H54 (cell line): ENCODE data around the gene SPRED2.
A peak's percentile ranks its signal among the peaks of the same experiment; 100 is the strongest.

Source experiments
- DNase-seq: peaks from one replicate; pipeline ENCODE4 v3.0.0; 2011; ENCODE audit warnings: low spot score, mixed read lengths; ENCODE audit not compliant: insufficient read length
- FAIRE-seq: peaks from 3 replicates; lab custom pipeline; 2011; peaks lifted over from hg19 to GRCh38; lab: Jason Lieb, UNC
- POLR2A ChIP-seq: IDR thresholded peaks from 2 replicates; pipeline ENCODE4 v1.6.1; 2011; ENCODE audit warnings: low read depth, mild to moderate bottlenecking, low read length

SPRED2 gene

DNA sequence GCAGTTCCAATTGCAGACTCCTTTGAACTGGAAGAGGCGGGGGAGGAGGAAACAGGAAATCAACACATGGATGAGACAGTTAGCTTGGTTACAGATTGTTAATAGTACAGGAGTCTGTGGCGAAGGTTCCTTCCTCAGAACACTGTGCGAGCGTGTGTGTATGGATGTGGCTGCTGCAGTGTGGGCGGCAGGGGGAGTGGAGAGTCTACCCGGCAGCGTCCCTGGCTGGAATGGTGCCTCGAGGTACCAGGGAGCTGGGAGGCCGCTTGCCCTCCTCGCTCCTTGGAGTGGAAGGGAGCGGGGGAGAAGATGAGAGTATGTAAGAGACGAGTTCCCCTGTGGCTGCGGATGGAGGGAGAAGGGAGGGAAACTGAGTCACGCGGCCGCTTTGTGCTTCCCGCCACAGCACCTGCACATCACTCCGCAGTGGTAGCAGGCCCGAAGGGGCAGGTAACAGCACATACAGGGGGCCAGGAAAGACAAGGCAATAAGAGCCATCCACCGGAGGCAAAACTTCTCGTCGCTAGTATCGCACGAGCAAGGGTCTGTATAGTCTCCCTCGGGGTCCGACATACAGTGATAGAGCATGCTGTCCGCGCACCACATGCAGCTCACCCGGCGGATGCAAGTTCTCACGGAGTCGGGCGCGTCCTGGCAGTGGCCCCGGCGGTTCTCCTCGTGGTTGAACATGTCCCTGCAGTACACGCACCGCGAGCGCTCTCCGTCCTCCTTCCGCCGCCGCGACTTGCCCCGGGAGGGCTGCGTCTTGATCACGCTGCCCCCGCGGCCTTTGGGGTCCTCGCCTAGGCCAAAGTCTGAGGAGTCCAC lies 119.1 kb downstream of the SPRED2 start:
- no peak for DNase-seq
- no peak for TF ChIP-seq POLR2A
- FAIRE-seq, result no peak

GRCh38 chr2:65311596-65311995 lies 120.8 kb downstream of the SPRED2 start:
- TF ChIP-seq POLR2A, result no peak
- FAIRE-seq (no peak), DNase-seq (no peak)

DNA sequence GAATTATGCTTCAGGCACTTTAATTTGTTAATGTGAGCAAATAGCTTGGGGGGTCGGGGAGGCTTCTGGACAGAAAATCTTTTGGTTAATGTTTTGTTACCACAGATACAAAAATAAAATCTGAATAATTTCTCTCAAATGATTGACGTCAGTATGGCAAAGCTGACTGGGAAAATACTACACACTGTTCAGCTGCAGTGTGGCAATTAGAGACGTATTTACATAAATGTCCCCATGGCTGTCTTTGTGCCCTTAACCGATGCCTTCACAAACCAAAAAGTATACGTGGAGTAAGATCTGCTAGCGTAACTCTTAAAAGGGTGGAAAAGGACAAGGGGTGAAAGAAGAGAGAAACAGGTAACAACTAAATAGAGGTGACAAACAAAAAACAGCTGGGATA lies 121.3 kb downstream of the SPRED2 start:
- no peak for TF ChIP-seq POLR2A
- DNase-seq (no peak), FAIRE-seq (no peak)

DNA sequence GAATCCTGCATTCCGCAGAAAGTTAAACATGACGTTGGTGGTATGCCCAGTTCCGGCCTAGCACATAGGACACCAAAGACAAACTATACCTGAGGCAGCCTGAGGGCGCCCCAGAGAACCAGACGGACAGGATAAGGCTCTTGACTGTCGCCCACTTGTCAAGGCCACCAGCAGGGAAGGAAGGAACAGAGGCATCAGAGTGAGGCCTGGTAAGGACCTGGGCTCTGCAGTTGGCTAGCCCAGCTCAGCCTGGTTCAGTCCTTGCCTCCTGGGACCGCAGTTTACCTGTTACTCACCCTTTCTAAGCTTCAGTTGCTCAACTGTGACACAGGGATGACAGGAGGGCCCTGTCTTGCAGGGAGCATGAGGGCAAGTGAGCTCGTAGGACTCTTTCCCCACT lies 122.7 kb downstream of the SPRED2 start:
- FAIRE-seq (no peak), DNase-seq (no peak)
- TF ChIP-seq POLR2A, result no peak

GRCh38 chr2:65305934-65306333 lies 126.5 kb downstream of the SPRED2 start:
- DNase-seq (no peak), FAIRE-seq (no peak)
- TF ChIP-seq POLR2A, result no peak

- FAIRE-seq, result no peak
- TF ChIP-seq POLR2A, result no peak
These were observed 131.4 kb downstream of the SPRED2 start for GRCh38 chr2:65300761-65301711.

GRCh38 chr2:65300134-65300760 lies 132.2 kb downstream of the SPRED2 start:
- TF ChIP-seq POLR2A, result no peak
- DNase-seq (peak; percentile 64), FAIRE-seq (peak; percentile 11)

More at GRCh38 chr2:65300761-65301711, 131.4 kb downstream of the SPRED2 start:
- peak; percentile 69 for DNase-seq

DNA sequence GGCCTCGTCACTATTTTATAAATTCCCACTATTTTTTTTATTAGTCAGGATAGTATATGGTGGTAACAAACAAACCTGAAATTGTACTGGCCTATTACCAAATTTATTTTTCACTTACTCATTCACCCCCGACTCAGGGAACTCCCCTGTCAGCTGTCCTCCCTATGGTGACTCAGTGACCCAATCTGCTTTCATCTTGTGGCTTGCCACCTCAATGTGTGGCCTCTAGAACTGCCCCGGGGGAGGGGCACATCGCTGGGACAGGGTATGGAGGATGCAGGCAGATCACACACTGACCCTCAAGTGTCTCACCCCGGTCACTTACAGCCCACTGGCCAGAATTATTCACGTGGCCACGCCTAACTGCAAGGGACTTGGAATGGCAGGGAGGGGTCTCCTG lies 133.2 kb downstream of the SPRED2 start:
- no peak for TF ChIP-seq POLR2A
- no peak for FAIRE-seq
- peak; percentile 33 for DNase-seq

GRCh38 chr2:65298089-65298488 lies 134.3 kb downstream of the SPRED2 start:
- no peak for FAIRE-seq
- TF ChIP-seq POLR2A, result no peak
- no peak for DNase-seq

GRCh38 chr2:65297544-65297943 lies 134.9 kb downstream of the SPRED2 start:
- no peak for TF ChIP-seq POLR2A
- FAIRE-seq, result no peak

DNA sequence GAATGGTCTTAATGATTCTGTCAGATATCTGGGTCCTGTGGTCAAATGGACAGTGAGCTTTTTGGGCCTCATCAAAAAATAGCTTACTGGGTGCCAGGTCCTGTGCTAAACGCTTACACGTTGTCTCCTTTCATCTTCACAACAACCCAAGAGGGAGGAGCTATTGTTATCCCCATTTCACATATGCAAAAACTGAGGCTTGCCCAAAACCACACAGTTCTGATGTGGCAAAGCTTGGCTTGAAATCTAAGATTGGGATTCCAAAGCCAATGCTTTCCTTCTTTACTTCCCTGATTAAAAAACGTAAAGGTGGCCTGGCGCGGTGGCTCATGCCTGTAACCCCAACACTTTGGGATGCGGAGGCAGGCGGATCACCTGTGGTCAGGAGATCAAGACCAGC lies 135.4 kb downstream of the SPRED2 start:
- TF ChIP-seq POLR2A, result no peak
- DNase-seq, result no peak
- no peak for FAIRE-seq

More at GRCh38 chr2:65297544-65297943, 134.9 kb downstream of the SPRED2 start:
- DNase-seq, result no peak

- no peak for TF ChIP-seq POLR2A
- DNase-seq (no peak), FAIRE-seq (no peak)
These were observed 137.7 kb downstream of the SPRED2 start for GRCh38 chr2:65294701-65295100.

DNA sequence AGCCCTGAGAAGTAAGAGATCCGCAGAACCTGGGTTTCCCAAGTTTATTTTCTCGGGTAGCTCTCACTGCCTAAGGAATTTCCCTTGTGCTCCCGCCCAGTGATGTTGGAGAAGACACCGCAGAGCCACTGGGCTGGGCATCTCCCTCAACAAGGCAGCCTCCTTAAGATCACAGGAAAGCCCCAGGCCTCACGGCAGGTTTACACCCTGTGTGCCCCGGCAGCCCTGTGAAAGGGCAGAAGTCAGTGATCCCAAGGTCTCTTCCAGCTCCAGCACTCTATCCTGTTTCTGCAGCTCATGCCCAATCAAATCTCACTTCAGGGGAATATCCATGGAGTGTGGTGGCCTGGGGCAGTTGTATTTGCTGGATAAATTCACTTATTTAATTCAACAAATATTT lies 138.3 kb downstream of the SPRED2 start:
- DNase-seq (no peak), FAIRE-seq (no peak)
- TF ChIP-seq POLR2A, result no peak

- FAIRE-seq, result no peak
- DNase-seq, result no peak
- TF ChIP-seq POLR2A, result no peak
These were observed 139.0 kb downstream of the SPRED2 start for GRCh38 chr2:65293376-65293775.
